ENCODE data around the gene NMRAL1. TPM values are rescaled to one million over a fixed set of nuclear protein-coding genes. Genes with fewer than 3 reads are reported as not detected.

Gene NMRAL1
- total RNA-seq, 1 donor from 2014 or later = 32.8 TPM

GRCh38 chr16:4437366-4437765 is 37.1 kb downstream of the NMRAL1 start:
- ATAC-seq (no peak), DNase-seq (ENCODE audit: low spot score) (no peak)
- intact Hi-C loops (cut with DNase I) = no loop called here

- ATAC-seq = no peak
- DNase-seq (ENCODE audit: low spot score) = no peak
- intact Hi-C loops (cut with DNase I) = no loop called here
These were observed 38.9 kb downstream of the NMRAL1 start for GRCh38 chr16:4435337-4436067.

GRCh38 chr16:4433914-4434787 is 40.3 kb downstream of the NMRAL1 start:
- intact Hi-C loops (cut with DNase I) = no loop called here

GRCh38 chr16:4433228-4433627 is 41.2 kb downstream of the NMRAL1 start:
- ATAC-seq = no peak
- no peak for DNase-seq (ENCODE audit: low spot score)
- intact Hi-C loops (cut with DNase I) = no loop called here

More at GRCh38 chr16:4433914-4434787, 40.3 kb downstream of the NMRAL1 start:
- DNase-seq (ENCODE audit: low spot score) (no peak), ATAC-seq (no peak)

DNA sequence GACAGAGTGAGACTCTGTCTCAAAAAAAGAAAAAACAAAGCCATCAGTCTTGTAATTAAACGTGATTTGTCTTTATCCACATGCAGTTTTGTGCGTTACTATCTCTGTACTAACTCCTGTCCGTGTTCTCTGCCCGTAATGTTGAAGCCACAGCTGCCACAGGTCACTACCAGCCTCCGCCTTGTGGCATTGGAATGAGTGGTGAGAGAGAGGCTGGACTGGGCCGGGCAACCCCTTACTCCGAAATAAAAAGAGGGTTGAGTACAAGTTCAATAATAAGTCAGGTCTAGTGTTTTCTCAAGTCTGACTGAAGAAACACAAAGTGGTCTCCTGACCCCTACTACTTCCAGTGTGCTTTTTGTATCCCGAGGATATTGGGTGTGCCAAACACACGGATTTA is 43.4 kb downstream of the NMRAL1 start:
- DNase-seq (ENCODE audit: low spot score) (no peak), ATAC-seq (no peak)
- intact Hi-C loops (cut with DNase I) = no loop called here

GRCh38 chr16:4428500-4428899 is 45.9 kb downstream of the NMRAL1 start:
- DNase-seq (ENCODE audit: low spot score) (no peak), ATAC-seq (no peak)
- intact Hi-C loops (cut with DNase I) = no loop called here

- ATAC-seq (no peak), DNase-seq (ENCODE audit: low spot score) (no peak)
- intact Hi-C loops (cut with DNase I) = no loop called here
These were observed 47.6 kb downstream of the NMRAL1 start for GRCh38 chr16:4426722-4427372.

DNA sequence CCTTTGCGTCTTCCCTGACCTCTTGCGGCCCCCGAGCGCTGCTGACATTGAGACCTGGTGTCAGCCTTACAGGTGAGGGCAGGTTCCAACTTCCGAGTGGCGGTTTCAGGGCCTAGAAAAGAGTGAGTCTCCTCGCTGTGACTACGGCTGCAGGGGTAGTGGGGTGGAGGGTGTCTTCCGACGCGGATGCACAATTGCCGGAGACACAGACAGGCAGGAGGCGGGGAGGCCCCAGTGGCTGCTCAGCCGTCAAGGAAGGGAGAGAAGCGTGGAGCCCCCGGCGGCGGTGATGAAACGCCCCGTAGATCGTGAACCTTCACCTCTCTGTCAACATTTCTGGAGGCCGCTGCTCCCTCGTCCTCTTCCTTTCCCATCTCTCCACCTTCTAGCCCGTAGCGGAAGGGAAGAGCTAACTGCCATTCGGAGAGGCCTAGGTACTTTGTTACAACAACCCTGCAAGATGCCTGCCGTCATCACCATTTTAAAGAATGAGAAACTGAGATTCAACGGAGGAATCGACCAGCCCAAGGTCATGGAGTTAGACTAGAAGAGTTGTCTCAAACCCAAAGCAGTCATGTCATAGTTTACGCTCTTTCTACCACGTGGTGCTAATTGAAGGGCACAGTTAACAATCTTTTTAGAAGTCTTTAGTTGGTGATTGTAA is 48.3 kb downstream of the NMRAL1 start:
- no peak for ATAC-seq
- intact Hi-C loops (cut with DNase I) = no loop called here
- no peak for DNase-seq (ENCODE audit: low spot score)

- DNase-seq (ENCODE audit: low spot score) (peak; percentile 94), ATAC-seq (peak; percentile 98)
- intact Hi-C loops (cut with DNase I) = no loop called here
These were observed 48.9 kb downstream of the NMRAL1 start, which contains the start of gene DNAJA3 for GRCh38 chr16:4425378-4426020. DNAJA3 (plus strand) TSS chr16:4425868; CDS start chr16:4425882, 14 bp downstream.

DNA sequence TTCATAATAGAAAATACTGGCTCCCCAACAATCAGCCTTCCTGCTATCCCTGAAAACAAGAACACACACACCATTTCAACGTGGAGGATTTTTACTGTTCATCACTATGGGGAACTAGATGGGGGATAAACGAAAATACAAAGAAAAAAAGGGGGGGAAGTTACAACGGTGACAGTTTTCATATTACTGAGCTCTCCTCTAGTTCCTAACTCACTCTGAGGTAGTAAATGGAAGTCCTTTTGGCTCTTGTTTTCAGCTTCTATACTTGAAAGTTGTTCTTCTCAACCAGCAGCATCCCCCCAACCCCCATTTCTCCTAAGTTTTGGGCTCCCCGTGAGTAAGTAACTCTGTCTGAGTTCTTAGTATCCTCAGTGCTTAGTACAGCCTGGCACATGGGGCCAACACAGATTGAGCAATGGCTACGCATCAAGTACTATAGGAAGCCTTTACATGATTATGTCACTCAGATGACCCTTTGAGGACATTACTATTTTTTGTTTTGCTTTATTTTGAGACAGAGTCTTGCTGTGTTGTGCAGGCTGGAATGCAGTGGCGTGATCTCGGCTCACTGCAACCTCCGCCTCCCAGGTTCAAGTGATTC is 53.8 kb downstream of the NMRAL1 start:
- ATAC-seq (no peak), DNase-seq (ENCODE audit: low spot score) (no peak)
- intact Hi-C loops (cut with DNase I) = no loop called here

GRCh38 chr16:4419402-4419959 is 54.9 kb downstream of the NMRAL1 start:
- ATAC-seq (no peak), DNase-seq (ENCODE audit: low spot score) (no peak)
- intact Hi-C loops (cut with DNase I) = no loop called here

DNA sequence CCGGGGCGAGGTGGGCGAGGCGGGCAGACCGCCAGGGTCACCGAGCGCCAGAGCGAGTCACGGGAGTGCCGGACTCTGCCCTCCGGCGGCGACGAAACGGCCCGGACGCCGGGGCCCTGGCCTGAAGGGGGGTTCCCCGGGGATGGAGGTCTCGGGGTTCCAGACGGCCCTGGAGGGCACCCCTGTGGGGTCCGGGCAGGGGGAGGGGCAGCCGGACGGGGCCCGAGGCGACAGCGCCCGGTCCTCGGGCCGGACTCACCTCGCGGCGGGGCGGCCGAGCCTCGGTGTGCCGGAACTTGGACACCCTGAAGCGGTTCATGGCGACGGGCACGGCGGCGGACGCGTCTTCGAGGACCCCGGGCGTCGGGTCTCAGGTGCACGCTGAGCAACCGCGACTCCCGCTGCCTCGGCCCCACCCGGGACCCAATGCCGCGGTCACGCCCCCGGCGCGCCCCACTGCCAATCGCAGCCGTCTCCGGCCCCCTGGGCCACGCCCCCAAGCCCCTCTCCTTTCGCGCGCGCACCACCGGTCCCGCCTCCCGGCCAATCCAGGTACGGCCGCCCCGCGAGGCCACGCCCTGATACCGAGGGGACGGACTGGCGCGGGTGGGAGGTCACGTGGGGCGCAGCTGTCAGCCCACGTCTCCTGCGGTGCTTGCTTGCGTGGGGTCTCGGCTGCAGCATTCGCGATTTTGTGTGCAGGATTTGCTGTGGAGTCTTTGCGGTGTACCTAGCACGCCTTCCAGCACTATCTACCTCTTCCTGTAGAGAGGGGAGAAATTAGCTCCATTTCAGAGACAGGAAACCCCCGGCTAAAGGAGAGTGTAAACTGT is 58.0 kb downstream of the NMRAL1 start, which contains the start of gene CORO7:
TSS of gene CORO7 (minus strand) at position 397 of the 833 bp plus-strand sequence. CDS start at position 319, 78 bp downstream.
- DNase-seq (ENCODE audit: low spot score) (peak; percentile 99), ATAC-seq (peak; percentile 94)
- intact Hi-C loops (cut with DNase I) = no loop called here

GRCh38 chr16:4415538-4416199 is 58.8 kb downstream of the NMRAL1 start:
- DNase-seq (ENCODE audit: low spot score) = no peak
- intact Hi-C loops (cut with DNase I) = no loop called here
- peak; percentile 13 for ATAC-seq

DNA sequence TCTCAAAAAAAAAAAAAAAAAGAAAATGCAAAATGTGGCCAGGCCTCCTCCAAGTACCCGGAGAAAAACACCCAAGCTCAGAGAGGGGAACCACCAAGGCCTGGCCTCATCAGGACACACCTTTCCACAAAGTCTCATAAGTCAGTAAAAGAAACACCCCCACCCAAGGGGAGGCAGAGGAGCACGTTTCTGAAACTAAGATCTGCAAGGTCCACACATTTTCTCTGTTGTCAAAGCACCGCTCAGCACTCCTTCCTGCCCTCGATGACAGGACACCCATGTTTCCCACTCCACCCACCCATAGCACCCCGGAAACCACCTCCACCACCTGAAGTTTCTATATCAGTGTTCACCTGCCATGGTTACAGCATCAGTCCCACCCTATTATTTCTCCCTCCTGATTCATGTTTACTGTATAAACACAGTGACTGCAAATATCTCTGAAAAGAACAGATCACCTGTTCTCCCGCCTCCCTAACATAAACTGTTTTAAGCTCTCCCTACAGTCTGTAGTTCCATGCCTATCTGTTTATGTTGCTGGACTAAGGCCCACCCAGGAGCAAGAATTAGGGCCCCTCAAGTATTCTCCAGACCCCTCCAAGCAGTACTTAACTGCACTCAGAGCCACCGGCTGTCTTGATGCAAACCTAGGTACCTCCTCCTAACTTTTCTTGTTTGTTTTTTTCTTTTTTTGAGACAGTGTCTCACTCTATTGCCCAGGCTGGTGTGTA is 60.1 kb downstream of the NMRAL1 start:
- no peak for DNase-seq (ENCODE audit: low spot score)
- ATAC-seq = no peak
- intact Hi-C loops (cut with DNase I) = no loop called here

GRCh38 chr16:4412854-4413253 is 61.6 kb downstream of the NMRAL1 start:
- intact Hi-C loops (cut with DNase I) = no loop called here
- DNase-seq (ENCODE audit: low spot score) = no peak
- no peak for ATAC-seq

- ATAC-seq (no peak), DNase-seq (ENCODE audit: low spot score) (no peak)
- intact Hi-C loops (cut with DNase I) = no loop called here
These were observed 62.3 kb downstream of the NMRAL1 start for GRCh38 chr16:4412159-4412558.
